Measurements from ENCODE around the gene PTPRK. TPM values are rescaled to one million over a fixed set of nuclear protein-coding genes. Genes with fewer than 3 reads are reported as not detected.

The PTPRK gene
- total and polyA plus RNA-seq, 2 donors (not counting 1 experiment from before 2014, with no cell fraction given), result 16.2 to 18.7 TPM

- H3K27ac Mint-ChIP-seq, result no peak overlapping the region
- no peak for ATAC-seq (ENCODE audit: low read depth)
- intact Hi-C loops (cut with micrococcal nuclease), result no loop called here
These were observed 455.9 kb downstream of the PTPRK start for GRCh38 chr6:128064540-128064895.

GRCh38 chr6:128063850-128064539 is 456.4 kb downstream of the PTPRK start:
- WGBS (ENCODE audit: insufficient coverage), result 100% methylated on average over 2 of the region's 3 CpGs
- peaks cover 6 to 15% of the 10 kb centered on the region in 2 experiments for H3K36me3 ChIP-seq (replicated peaks in 1 of 2; ENCODE audit: control extremely low read depth in 1 of 2, control insufficient read depth in 1 of 2, extremely low read depth in 1 of 2, insufficient read depth in 2 of 2, low read length in 1 of 2)
- Mint-ChIP-seq H3K4me1 (no peaks in the 10 kb centered on the region), H3K9me3 (ENCODE audit: insufficient read depth) (no peaks in the 10 kb centered on the region), H3K27ac (no peak overlapping the region), H3K27me3 (no peaks in the 10 kb centered on the region), H3K4me3 (no peak overlapping the region)
- no peaks in the 10 kb centered on the region for H3K79me2 ChIP-seq (ENCODE audit: control insufficient read depth, insufficient read depth, low read length)
- no peaks in the 10 kb centered on the region for H3K4me1 ChIP-seq (ENCODE audit: control insufficient read depth in 2 of 2, insufficient read depth in 2 of 2, low read length in 2 of 2)
- H3K4me2 ChIP-seq (replicated peaks; ENCODE audit: low read depth, low read length, poor library complexity, severe bottlenecking), result no peak overlapping the region
- H3K27ac ChIP-seq (ENCODE audit: low read length in 2 of 2), result no peak overlapping the region
- ATAC-seq (ENCODE audit: low read depth) (no peak), DNase-seq (no peak)
- H3K9me3 ChIP-seq (ENCODE audit: control extremely low read depth in 1 of 3, control insufficient read depth in 2 of 3, insufficient read depth in 1 of 3, low read length in 2 of 3), result no peaks in the 10 kb centered on the region
- no peaks in the 10 kb centered on the region for H3K27me3 ChIP-seq (replicated peaks in 1 of 4; ENCODE audit: control extremely low read depth in 1 of 4, control insufficient read depth in 3 of 4, insufficient read depth in 4 of 4, low read length in 3 of 4)
- H2AFZ ChIP-seq (ENCODE audit: insufficient read depth, low read depth, low read length, poor library complexity, severe bottlenecking), result no peak overlapping the region
- CTCF ChIA-PET, result no interaction called here
- H3K4me3 ChIP-seq (ENCODE audit: control extremely low read depth in 1 of 5, extremely low read depth in 1 of 5, insufficient read depth in 1 of 5, low read depth in 2 of 5, low read length in 4 of 5), result no peak overlapping the region
- TF ChIP-seq CTCF (IDR thresholded peaks at IDR 0.05) (no peak), EZH2 (IDR thresholded peaks at IDR 0.05; ENCODE audit: borderline replicate concordance, insufficient read depth, low read depth, low read length, poor library complexity, severe bottlenecking) (no peak)
- no peak overlapping the region for H3K9ac ChIP-seq (ENCODE audit: low read length)
- intact Hi-C loops (cut with micrococcal nuclease), result no loop called here
- POLR2A ChIA-PET, result no interaction called here
- no peaks in the 10 kb centered on the region for H4K20me1 ChIP-seq (ENCODE audit: control insufficient read depth, insufficient read depth, low read length, poor library complexity, severe bottlenecking)

More at GRCh38 chr6:128064540-128064895, 455.9 kb downstream of the PTPRK start:
- Histone ChIP-seq H3K4me1 (ENCODE audit: control insufficient read depth in 2 of 2, insufficient read depth in 2 of 2, low read length in 2 of 2) (no peaks in the 10 kb centered on the region), H4K20me1 (ENCODE audit: control insufficient read depth, insufficient read depth, low read length, poor library complexity, severe bottlenecking) (no peaks in the 10 kb centered on the region), H2AFZ (ENCODE audit: insufficient read depth, low read depth, low read length, poor library complexity, severe bottlenecking) (no peak overlapping the region), H3K36me3 (replicated peaks in 1 of 2; ENCODE audit: control extremely low read depth in 1 of 2, control insufficient read depth in 1 of 2, extremely low read depth in 1 of 2, insufficient read depth in 2 of 2, low read length in 1 of 2) (peaks cover 5 to 15% of the 10 kb centered on the region in 2 experiments), H3K27ac (ENCODE audit: low read length in 2 of 2) (no peak overlapping the region), H3K4me3 (ENCODE audit: control extremely low read depth in 1 of 5, extremely low read depth in 1 of 5, insufficient read depth in 1 of 5, low read depth in 2 of 5, low read length in 4 of 5) (no peak overlapping the region), H3K4me2 (replicated peaks; ENCODE audit: low read depth, low read length, poor library complexity, severe bottlenecking) (no peak overlapping the region), H3K9me3 (ENCODE audit: control extremely low read depth in 1 of 3, control insufficient read depth in 2 of 3, insufficient read depth in 1 of 3, low read length in 2 of 3) (no peaks in the 10 kb centered on the region), H3K79me2 (ENCODE audit: control insufficient read depth, insufficient read depth, low read length) (no peaks in the 10 kb centered on the region), H3K27me3 (replicated peaks in 1 of 4; ENCODE audit: control extremely low read depth in 1 of 4, control insufficient read depth in 3 of 4, insufficient read depth in 4 of 4, low read length in 3 of 4) (no peaks in the 10 kb centered on the region), H3K9ac (ENCODE audit: low read length) (no peak overlapping the region)
- WGBS (ENCODE audit: insufficient coverage), result no CpG with 5 or more reads among the region's 2 CpGs
- Mint-ChIP-seq H3K9me3 (ENCODE audit: insufficient read depth) (no peaks in the 10 kb centered on the region), H3K27me3 (no peaks in the 10 kb centered on the region), H3K4me1 (no peaks in the 10 kb centered on the region), H3K4me3 (no peak overlapping the region)
- no peak for DNase-seq
- no peak for TF ChIP-seq CTCF (IDR thresholded peaks at IDR 0.05)
- ChIA-PET CTCF (no interaction called here), POLR2A (no interaction called here)
